ENCODE results near the gene ADAMTS15.

ADAMTS15 gene

GRCh38 chr11:130498181-130498580, 49.7 kb downstream of the ADAMTS15 start:
- DNase-seq (ENCODE audit: low spot score): no peak
- TF ChIP-seq, protein P1, sequence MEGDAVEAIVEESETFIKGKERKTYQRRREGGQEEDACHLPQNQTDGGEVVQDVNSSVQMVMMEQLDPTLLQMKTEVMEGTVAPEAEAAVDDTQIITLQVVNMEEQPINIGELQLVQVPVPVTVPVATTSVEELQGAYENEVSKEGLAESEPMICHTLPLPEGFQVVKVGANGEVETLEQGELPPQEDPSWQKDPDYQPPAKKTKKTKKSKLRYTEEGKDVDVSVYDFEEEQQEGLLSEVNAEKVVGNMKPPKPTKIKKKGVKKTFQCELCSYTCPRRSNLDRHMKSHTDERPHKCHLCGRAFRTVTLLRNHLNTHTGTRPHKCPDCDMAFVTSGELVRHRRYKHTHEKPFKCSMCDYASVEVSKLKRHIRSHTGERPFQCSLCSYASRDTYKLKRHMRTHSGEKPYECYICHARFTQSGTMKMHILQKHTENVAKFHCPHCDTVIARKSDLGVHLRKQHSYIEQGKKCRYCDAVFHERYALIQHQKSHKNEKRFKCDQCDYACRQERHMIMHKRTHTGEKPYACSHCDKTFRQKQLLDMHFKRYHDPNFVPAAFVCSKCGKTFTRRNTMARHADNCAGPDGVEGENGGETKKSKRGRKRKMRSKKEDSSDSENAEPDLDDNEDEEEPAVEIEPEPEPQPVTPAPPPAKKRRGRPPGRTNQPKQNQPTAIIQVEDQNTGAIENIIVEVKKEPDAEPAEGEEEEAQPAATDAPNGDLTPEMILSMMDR (conservative IDR thresholded peaks at IDR 0.05; ENCODE audit: low read depth): no peak
- CTCF ChIA-PET: no interaction called here

DNA sequence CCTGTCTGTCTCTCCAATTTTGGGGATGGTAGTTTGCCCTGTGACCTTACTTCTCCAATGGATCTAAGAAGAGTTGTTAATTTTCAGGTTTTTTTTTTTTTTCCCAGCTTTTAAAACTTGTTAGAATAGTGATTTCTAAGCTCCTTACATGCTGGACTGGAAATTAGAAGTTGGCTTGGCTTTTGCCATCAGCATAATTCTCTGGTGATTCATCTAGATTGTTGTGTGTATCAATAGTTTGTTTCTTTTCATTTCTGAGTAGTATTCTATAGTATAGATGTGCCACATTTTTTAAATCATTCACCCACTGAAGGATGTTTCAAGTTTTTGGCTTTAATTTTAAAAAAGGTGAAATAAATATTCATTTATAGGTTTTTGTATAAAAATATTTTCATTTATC, 51.4 kb downstream of the ADAMTS15 start:
- CTCF ChIA-PET: interaction anchor here (0.7 kb wide), 1 partner anchor 245 kb away, joined by 4 read pairs; no protein-coding TSS in a partner anchor
- POLR2A ChIA-PET (ENCODE audit: low non-redundant PET): no interaction called here
- no peak for DNase-seq (ENCODE audit: low spot score)

More at GRCh38 chr11:130498181-130498580, 49.7 kb downstream of the ADAMTS15 start:
- H3K27ac ChIP-seq: no peak overlapping the region
- POLR2A ChIA-PET (ENCODE audit: low non-redundant PET): no interaction called here

DNA sequence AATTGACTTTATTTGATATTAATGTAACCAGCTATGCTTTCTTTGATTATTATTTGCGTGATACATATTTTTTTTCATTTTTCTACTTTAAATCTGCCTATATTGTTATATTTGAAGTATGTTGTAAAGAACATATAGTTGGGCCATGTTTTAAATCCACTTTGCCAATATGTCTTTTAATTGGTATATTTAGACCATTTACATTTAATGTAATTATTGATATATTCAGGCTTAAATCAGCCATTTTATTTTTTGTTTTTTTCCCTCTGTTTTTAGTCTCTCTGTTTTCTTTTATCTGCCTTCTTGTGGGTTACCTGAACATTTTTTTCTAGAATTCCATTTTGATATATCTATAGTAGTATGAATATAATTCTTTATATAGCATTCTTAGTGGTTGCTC, 55.9 kb downstream of the ADAMTS15 start:
- TF ChIP-seq, protein P1 (conservative IDR thresholded peaks at IDR 0.05; ENCODE audit: low read depth): no peak
- ChIA-PET POLR2A (ENCODE audit: low non-redundant PET) (no interaction called here), CTCF (no interaction called here)
- H3K27ac ChIP-seq: no peak overlapping the region
- no peak for DNase-seq (ENCODE audit: low spot score)

More for the DNA sequence above, 51.4 kb downstream of the ADAMTS15 start:
- TF ChIP-seq, protein P1 (conservative IDR thresholded peaks at IDR 0.05; ENCODE audit: low read depth): no peak
- no peak overlapping the region for H3K27ac ChIP-seq

- no peak overlapping the region for H3K27ac ChIP-seq
- TF ChIP-seq, protein P1 (conservative IDR thresholded peaks at IDR 0.05; ENCODE audit: low read depth): no peak
- ChIA-PET CTCF (no interaction called here), POLR2A (ENCODE audit: low non-redundant PET) (no interaction called here)
- no peak for DNase-seq (ENCODE audit: low spot score)
Observed at GRCh38 chr11:130508913-130509312, 60.5 kb downstream of the ADAMTS15 start.

GRCh38 chr11:130509942-130510341, 61.5 kb downstream of the ADAMTS15 start:
- POLR2A ChIA-PET (ENCODE audit: low non-redundant PET): no interaction called here
- CTCF ChIA-PET: no interaction called here
- TF ChIP-seq, protein P1 (conservative IDR thresholded peaks at IDR 0.05; ENCODE audit: low read depth): no peak

DNA sequence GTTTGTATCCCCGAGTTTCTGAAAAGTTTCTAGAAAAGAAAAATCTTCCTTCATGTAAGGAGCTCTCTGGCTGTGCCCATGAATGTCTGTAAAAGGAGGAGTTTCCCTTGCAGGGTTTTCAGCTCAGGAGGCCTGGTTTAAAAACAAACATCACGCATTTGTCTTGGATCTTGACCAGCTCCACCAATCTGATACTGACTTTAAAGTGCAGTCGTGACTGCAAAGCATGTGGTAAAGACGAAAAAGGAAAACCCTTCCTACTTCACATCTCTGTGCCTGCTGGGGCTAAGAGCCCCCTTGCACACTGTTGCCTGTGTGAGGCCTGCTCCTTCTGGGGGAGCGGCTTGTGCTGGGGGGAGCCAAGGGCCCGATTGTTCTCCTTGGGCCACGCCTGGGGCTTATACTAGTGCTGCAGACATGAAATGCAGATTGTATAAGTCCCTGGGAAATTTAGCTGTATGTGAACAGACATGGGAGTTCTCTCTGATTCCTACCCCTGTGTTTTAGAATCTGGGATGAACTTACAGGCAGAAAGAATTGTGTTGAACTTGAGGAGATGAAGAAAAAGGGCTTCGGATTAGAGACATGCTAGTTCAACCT, 62.1 kb downstream of the ADAMTS15 start:
- H3K27ac ChIP-seq: no peak overlapping the region
- TF ChIP-seq, protein P1 (conservative IDR thresholded peaks at IDR 0.05; ENCODE audit: low read depth): no peak
- ChIA-PET CTCF (interaction anchor here (0.6 kb wide), 1 partner anchor 11 kb away, joined by 3 read pairs; no protein-coding TSS in a partner anchor), POLR2A (ENCODE audit: low non-redundant PET) (no interaction called here)
- DNase-seq (ENCODE audit: low spot score): no peak

More at GRCh38 chr11:130509942-130510341, 61.5 kb downstream of the ADAMTS15 start:
- no peak overlapping the region for H3K27ac ChIP-seq
- no peak for DNase-seq (ENCODE audit: low spot score)
